ENCODE data around the gene JAK1. TPM values are rescaled to one million over a fixed set of nuclear protein-coding genes. Genes with fewer than 3 reads are reported as not detected.

The JAK1 gene
- total RNA-seq, 1 experiment from 2014 or later = 27.8 TPM

DNA sequence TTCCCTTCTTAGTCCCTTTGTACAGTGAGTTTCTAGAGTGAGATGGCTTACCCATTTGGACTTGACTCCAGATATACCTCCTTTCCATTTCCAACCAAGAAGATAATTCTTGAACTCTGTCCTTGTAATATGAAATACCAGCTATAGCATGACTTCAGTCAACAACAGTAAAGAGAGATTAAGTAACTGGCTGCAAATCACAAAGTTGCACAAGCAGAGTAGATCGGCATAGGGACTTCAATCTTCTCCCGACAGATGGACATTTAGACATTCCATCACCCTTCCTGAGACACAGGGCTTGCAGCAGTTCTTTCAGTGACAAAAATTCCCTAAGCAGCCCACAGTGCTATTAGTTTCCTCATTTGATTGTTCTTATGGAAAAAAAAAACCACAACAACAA is 44.6 kb downstream of the JAK1 start:
- no peak overlapping the region for H3K27ac Mint-ChIP-seq
- no peak for TF ChIP-seq ZBTB43 (CRISPR knock-in tag; IDR thresholded peaks at IDR 0.05)
- no peak for TF ChIP-seq ZNF671 (CRISPR knock-in tag; IDR thresholded peaks at IDR 0.05)
- TF ChIP-seq, protein P1, sequence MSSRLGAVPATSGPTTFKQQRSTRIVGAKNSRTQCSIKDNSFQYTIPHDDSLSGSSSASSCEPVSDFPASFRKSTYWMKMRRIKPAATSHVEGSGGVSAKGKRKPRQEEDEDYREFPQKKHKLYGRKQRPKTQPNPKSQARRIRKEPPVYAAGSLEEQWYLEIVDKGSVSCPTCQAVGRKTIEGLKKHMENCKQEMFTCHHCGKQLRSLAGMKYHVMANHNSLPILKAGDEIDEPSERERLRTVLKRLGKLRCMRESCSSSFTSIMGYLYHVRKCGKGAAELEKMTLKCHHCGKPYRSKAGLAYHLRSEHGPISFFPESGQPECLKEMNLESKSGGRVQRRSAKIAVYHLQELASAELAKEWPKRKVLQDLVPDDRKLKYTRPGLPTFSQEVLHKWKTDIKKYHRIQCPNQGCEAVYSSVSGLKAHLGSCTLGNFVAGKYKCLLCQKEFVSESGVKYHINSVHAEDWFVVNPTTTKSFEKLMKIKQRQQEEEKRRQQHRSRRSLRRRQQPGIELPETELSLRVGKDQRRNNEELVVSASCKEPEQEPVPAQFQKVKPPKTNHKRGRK (CRISPR knock-in tag; IDR thresholded peaks at IDR 0.05; ENCODE audit: borderline replicate concordance) = no peak
- TF ChIP-seq FOXJ3 (CRISPR knock-in tag; IDR thresholded peaks at IDR 0.05; ENCODE audit: borderline replicate concordance) = no peak
- TF ChIP-seq TEAD1 (CRISPR knock-in tag; IDR thresholded peaks at IDR 0.05) = no peak
- no peak for TF ChIP-seq CREM (CRISPR knock-in tag; IDR thresholded peaks at IDR 0.05)
- no peak for TF ChIP-seq NR1H2 (CRISPR knock-in tag; IDR thresholded peaks at IDR 0.05)
- no peak for TF ChIP-seq SOX15 (CRISPR knock-in tag; IDR thresholded peaks at IDR 0.05)
- TF ChIP-seq, protein P2, sequence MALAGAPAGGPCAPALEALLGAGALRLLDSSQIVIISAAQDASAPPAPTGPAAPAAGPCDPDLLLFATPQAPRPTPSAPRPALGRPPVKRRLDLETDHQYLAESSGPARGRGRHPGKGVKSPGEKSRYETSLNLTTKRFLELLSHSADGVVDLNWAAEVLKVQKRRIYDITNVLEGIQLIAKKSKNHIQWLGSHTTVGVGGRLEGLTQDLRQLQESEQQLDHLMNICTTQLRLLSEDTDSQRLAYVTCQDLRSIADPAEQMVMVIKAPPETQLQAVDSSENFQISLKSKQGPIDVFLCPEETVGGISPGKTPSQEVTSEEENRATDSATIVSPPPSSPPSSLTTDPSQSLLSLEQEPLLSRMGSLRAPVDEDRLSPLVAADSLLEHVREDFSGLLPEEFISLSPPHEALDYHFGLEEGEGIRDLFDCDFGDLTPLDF (CRISPR knock-in tag; IDR thresholded peaks at IDR 0.05) = no peak
- TF ChIP-seq, protein P3, sequence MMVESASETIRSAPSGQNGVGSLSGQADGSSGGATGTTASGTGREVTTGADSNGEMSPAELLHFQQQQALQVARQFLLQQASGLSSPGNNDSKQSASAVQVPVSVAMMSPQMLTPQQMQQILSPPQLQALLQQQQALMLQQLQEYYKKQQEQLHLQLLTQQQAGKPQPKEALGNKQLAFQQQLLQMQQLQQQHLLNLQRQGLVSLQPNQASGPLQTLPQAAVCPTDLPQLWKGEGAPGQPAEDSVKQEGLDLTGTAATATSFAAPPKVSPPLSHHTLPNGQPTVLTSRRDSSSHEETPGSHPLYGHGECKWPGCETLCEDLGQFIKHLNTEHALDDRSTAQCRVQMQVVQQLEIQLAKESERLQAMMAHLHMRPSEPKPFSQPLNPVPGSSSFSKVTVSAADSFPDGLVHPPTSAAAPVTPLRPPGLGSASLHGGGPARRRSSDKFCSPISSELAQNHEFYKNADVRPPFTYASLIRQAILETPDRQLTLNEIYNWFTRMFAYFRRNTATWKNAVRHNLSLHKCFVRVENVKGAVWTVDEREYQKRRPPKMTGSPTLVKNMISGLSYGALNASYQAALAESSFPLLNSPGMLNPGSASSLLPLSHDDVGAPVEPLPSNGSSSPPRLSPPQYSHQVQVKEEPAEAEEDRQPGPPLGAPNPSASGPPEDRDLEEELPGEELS (CRISPR knock-in tag; IDR thresholded peaks at IDR 0.05) = no peak
- TF ChIP-seq ZNF396 (CRISPR knock-in tag; IDR thresholded peaks at IDR 0.05; ENCODE audit: borderline replicate concordance) = no peak
- TF ChIP-seq, protein P4, sequence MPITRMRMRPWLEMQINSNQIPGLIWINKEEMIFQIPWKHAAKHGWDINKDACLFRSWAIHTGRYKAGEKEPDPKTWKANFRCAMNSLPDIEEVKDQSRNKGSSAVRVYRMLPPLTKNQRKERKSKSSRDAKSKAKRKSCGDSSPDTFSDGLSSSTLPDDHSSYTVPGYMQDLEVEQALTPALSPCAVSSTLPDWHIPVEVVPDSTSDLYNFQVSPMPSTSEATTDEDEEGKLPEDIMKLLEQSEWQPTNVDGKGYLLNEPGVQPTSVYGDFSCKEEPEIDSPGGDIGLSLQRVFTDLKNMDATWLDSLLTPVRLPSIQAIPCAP (CRISPR knock-in tag; IDR thresholded peaks at IDR 0.05) = no peak
- TF ChIP-seq, protein P5, sequence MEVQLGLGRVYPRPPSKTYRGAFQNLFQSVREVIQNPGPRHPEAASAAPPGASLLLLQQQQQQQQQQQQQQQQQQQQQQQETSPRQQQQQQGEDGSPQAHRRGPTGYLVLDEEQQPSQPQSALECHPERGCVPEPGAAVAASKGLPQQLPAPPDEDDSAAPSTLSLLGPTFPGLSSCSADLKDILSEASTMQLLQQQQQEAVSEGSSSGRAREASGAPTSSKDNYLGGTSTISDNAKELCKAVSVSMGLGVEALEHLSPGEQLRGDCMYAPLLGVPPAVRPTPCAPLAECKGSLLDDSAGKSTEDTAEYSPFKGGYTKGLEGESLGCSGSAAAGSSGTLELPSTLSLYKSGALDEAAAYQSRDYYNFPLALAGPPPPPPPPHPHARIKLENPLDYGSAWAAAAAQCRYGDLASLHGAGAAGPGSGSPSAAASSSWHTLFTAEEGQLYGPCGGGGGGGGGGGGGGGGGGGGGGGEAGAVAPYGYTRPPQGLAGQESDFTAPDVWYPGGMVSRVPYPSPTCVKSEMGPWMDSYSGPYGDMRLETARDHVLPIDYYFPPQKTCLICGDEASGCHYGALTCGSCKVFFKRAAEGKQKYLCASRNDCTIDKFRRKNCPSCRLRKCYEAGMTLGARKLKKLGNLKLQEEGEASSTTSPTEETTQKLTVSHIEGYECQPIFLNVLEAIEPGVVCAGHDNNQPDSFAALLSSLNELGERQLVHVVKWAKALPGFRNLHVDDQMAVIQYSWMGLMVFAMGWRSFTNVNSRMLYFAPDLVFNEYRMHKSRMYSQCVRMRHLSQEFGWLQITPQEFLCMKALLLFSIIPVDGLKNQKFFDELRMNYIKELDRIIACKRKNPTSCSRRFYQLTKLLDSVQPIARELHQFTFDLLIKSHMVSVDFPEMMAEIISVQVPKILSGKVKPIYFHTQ (CRISPR knock-in tag; IDR thresholded peaks at IDR 0.05) = no peak
- TF ChIP-seq TCF7 (CRISPR knock-in tag; IDR thresholded peaks at IDR 0.05; ENCODE audit: low read depth) = no peak
- DNase-seq (ENCODE audit: low spot score) = no peak
- H3K9me3 Mint-ChIP-seq = no peaks in the 10 kb centered on the region
- ATAC-seq = no peak
- no peaks in the 10 kb centered on the region for H3K36me3 Mint-ChIP-seq
- H3K4me1 Mint-ChIP-seq = peaks cover 31% of the 10 kb centered on the region
- POLR2A ChIA-PET = no interaction called here
- H3K4me3 Mint-ChIP-seq = no peak overlapping the region
- no peaks in the 10 kb centered on the region for H3K27me3 Mint-ChIP-seq (ENCODE audit: low read depth)
- CTCF ChIA-PET = no interaction called here

DNA sequence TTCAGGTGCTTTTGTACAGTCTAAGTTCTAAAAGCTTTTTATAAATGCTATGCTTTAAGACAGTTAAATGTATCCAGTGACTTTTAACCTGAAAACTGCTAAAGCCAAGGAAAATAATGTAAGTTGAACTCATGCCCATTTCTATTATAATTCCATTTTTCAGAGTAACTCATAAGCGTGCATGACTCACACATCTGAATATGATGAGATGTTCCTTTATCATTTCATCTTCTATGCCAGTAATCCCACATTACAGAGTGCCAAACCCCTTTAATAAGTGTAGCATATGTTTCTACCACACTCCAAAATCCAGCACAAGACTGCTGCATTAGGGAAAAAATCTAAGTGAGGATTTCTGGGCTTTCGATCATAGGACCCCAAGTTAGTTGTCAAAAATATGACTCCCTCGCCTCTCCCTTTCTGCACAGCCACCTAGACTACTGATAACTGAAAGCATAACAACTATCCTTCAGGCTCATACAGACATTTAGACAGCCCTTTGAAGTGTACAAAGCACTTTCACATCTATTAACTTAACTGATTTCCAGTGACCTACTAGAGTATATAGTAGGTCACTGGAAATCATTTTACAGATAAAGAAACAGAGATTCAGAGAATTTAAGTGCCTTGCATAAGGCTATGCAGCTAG is 45.3 kb downstream of the JAK1 start:
- ChIA-PET POLR2A (no interaction called here), CTCF (no interaction called here)
- no peaks in the 10 kb centered on the region for H3K9me3 Mint-ChIP-seq
- no peaks in the 10 kb centered on the region for H3K36me3 Mint-ChIP-seq
- H3K27ac Mint-ChIP-seq = no peak overlapping the region
- peaks cover 28% of the 10 kb centered on the region for H3K4me1 Mint-ChIP-seq
- H3K4me3 Mint-ChIP-seq = no peak overlapping the region
- DNase-seq (ENCODE audit: low spot score) = no peak
- no peak for ATAC-seq
- no peaks in the 10 kb centered on the region for H3K27me3 Mint-ChIP-seq (ENCODE audit: low read depth)
- TF ChIP-seq CBFB (CRISPR knock-in tag; IDR thresholded peaks at IDR 0.05; ENCODE audit: low read depth) = no peak
- no peak for TF ChIP-seq ZBTB21 (CRISPR knock-in tag; IDR thresholded peaks at IDR 0.05; ENCODE audit: borderline replicate concordance)
- TF ChIP-seq HMGA2 (CRISPR knock-in tag; IDR thresholded peaks at IDR 0.05) = no peak
- TF ChIP-seq ATF2 (CRISPR knock-in tag; IDR thresholded peaks at IDR 0.05; ENCODE audit: borderline replicate concordance, low read depth) = no peak
- no peak for TF ChIP-seq TP53 (CRISPR knock-in tag; IDR thresholded peaks at IDR 0.05)
- TF ChIP-seq NR1H2 (CRISPR knock-in tag; IDR thresholded peaks at IDR 0.05) = no peak
- TF ChIP-seq, protein P2 (CRISPR knock-in tag; IDR thresholded peaks at IDR 0.05) = no peak
- no peak for TF ChIP-seq ZSCAN18 (CRISPR knock-in tag; IDR thresholded peaks at IDR 0.05)
- no peak for TF ChIP-seq ZNF219 (CRISPR knock-in tag; IDR thresholded peaks at IDR 0.05; ENCODE audit: borderline replicate concordance)

Data from WTC11 (cell line).